ENCODE results near the gene RSAD1.

The RSAD1 gene

DNA sequence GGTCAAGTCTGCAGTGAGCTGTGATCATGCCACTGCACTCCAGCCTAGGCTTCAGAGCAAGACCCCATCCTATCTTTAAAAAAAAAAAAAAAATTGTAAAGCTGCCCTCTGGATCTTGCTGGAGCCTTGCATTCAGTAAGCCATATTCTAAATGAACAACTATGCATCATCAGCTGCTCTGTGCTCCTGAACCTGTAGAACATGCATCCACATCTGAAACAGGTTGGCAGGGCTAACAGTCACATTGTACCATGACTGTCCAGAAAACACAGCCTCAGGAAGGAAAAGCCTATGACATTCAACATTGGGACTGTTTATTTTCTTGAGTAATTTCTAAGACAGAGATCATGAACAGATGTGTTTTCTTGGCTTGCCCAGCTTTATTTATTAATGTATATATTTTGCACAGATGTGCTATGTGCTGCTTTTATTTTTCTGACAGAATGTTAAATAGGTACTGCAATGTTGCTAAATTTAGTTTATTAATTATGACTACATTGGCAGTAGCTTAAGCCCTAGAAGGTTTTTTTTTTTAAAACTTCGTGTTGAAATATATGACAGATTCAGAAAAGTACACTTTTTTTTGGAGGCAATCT, 32.8 kb upstream of the RSAD1 start:
- H3K27ac ChIP-seq, result no peak overlapping the region

GRCh38 chr17:50447870-50448595, 30.6 kb upstream of the RSAD1 start:
- Histone ChIP-seq H3K9me3 (ENCODE audit: severe bottlenecking) (no peaks in the 10 kb centered on the region), H3K27ac (no peak overlapping the region), H3K27me3 (ENCODE audit: insufficient read depth, low read depth, severe bottlenecking) (no peaks in the 10 kb centered on the region), H3K36me3 (no peaks in the 10 kb centered on the region; the same call in none of the 2 replicates), H3K4me3 (ENCODE audit: low read depth, low read length) (no peak overlapping the region)
- no peak for TF ChIP-seq CTCF (IDR thresholded peaks at IDR 0.05; ENCODE audit: low read depth, low read length)
- DNase-seq, result no peak

More for the DNA sequence above, 32.8 kb upstream of the RSAD1 start:
- Histone ChIP-seq H3K36me3 (no peaks in the 10 kb centered on the region; the same call in none of the 2 replicates), H3K9me3 (ENCODE audit: severe bottlenecking) (no peaks in the 10 kb centered on the region), H3K27me3 (ENCODE audit: insufficient read depth, low read depth, severe bottlenecking) (no peaks in the 10 kb centered on the region), H3K4me3 (ENCODE audit: low read depth, low read length) (no peak overlapping the region)
- no peak for TF ChIP-seq CTCF (IDR thresholded peaks at IDR 0.05; ENCODE audit: low read depth, low read length)
- no peak for DNase-seq

- no peaks in the 10 kb centered on the region for H3K9me3 ChIP-seq (ENCODE audit: severe bottlenecking)
- H3K36me3 ChIP-seq, result no peaks in the 10 kb centered on the region; the same call in none of the 2 replicates
- H3K4me3 ChIP-seq (ENCODE audit: low read depth, low read length), result no peak overlapping the region
- TF ChIP-seq CTCF (IDR thresholded peaks at IDR 0.05; ENCODE audit: low read depth, low read length), result no peak
- no peak for DNase-seq
- H3K27me3 ChIP-seq (ENCODE audit: insufficient read depth, low read depth, severe bottlenecking), result no peaks in the 10 kb centered on the region
- no peak overlapping the region for H3K27ac ChIP-seq
Measured at GRCh38 chr17:50448643-50449042, 30.0 kb upstream of the RSAD1 start.

- H3K27ac ChIP-seq, result no peak overlapping the region
- no peaks in the 10 kb centered on the region; the same call in none of the 2 replicates for H3K36me3 ChIP-seq
- no peak overlapping the region for H3K4me3 ChIP-seq (ENCODE audit: low read depth, low read length)
- no peak for TF ChIP-seq CTCF (IDR thresholded peaks at IDR 0.05; ENCODE audit: low read depth, low read length)
- no peak for DNase-seq
- no peaks in the 10 kb centered on the region for H3K27me3 ChIP-seq (ENCODE audit: insufficient read depth, low read depth, severe bottlenecking)
- no peaks in the 10 kb centered on the region for H3K9me3 ChIP-seq (ENCODE audit: severe bottlenecking)
Measured at GRCh38 chr17:50451943-50452629, 26.6 kb upstream of the RSAD1 start.

GRCh38 chr17:50452630-50453300, 25.9 kb upstream of the RSAD1 start:
- TF ChIP-seq CTCF (IDR thresholded peaks at IDR 0.05; ENCODE audit: low read depth, low read length), result no peak
- no peak for DNase-seq

More at GRCh38 chr17:50452630-50453300, 25.9 kb upstream of the RSAD1 start:
- H3K27me3 ChIP-seq (ENCODE audit: insufficient read depth, low read depth, severe bottlenecking), result no peaks in the 10 kb centered on the region
- no peak overlapping the region for H3K4me3 ChIP-seq (ENCODE audit: low read depth, low read length)
- H3K36me3 ChIP-seq, result no peaks in the 10 kb centered on the region; the same call in none of the 2 replicates
- H3K9me3 ChIP-seq (ENCODE audit: severe bottlenecking), result no peaks in the 10 kb centered on the region
- H3K27ac ChIP-seq, result no peak overlapping the region
